Measurements from ENCODE around the gene DICER1.

Gene DICER1

GRCh38 chr14:95055318-95055717 lies 102.0 kb downstream of the DICER1 start:
- no peak for DNase-seq

- DNase-seq: no peak
Measured at GRCh38 chr14:95054346-95055280, 102.7 kb downstream of the DICER1 start.

GRCh38 chr14:95052016-95052585 lies 105.2 kb downstream of the DICER1 start:
- DNase-seq: no peak

GRCh38 chr14:95049952-95050351 lies 107.4 kb downstream of the DICER1 start:
- DNase-seq: no peak

GRCh38 chr14:95048771-95049312 lies 108.5 kb downstream of the DICER1 start:
- DNase-seq: no peak

GRCh38 chr14:95047754-95048153 lies 109.6 kb downstream of the DICER1 start:
- no peak for DNase-seq

- no peak for DNase-seq
Measured at GRCh38 chr14:95046711-95047681, 110.3 kb downstream of the DICER1 start.

- DNase-seq: no peak
Measured at GRCh38 chr14:95045836-95046430, 111.4 kb downstream of the DICER1 start.

GRCh38 chr14:95045106-95045701 lies 112.1 kb downstream of the DICER1 start:
- DNase-seq: no peak

- no peak for DNase-seq
Measured at GRCh38 chr14:95044463-95045105, 112.7 kb downstream of the DICER1 start.

GRCh38 chr14:95043732-95044462 lies 113.4 kb downstream of the DICER1 start:
- no peak for DNase-seq

- no peak for DNase-seq
Measured at GRCh38 chr14:95043314-95043713, 114.0 kb downstream of the DICER1 start.

- DNase-seq: no peak
Measured at GRCh38 chr14:95041477-95042020, 115.8 kb downstream of the DICER1 start.

- DNase-seq: no peak
Measured at GRCh38 chr14:95040708-95041476, 116.4 kb downstream of the DICER1 start.

GRCh38 chr14:95039993-95040348 lies 117.4 kb downstream of the DICER1 start:
- DNase-seq: no peak

- no peak for DNase-seq
Measured at GRCh38 chr14:95039259-95039992, 117.9 kb downstream of the DICER1 start.

GRCh38 chr14:95038521-95039250 lies 118.6 kb downstream of the DICER1 start:
- no peak for DNase-seq

GRCh38 chr14:95037273-95037672 lies 120.1 kb downstream of the DICER1 start:
- no peak for DNase-seq

Measured in activated naive CD4-positive, alpha-beta T cell treated with Interleukin-2 at 50 U/mL for 16 hours (primary cell).